ENCODE data around the gene BDP1.
"Not testable (repeated sequence)": the region's sequence is repeated elsewhere in the genome, so short reads cannot be mapped to it uniquely, and the experiment has no call there.

The BDP1 gene

GRCh38 chr5:71443891-71444290, 11.6 kb upstream of the BDP1 start:
- not testable (repeated sequence) for H3K9ac ChIP-seq (ENCODE audit: low read depth, low read length); H3K4me2 ChIP-seq (ENCODE audit: low read length); H3K4me1 ChIP-seq (ENCODE audit: control insufficient read depth, insufficient read depth, low read length); H3K36me3 ChIP-seq (ENCODE audit: insufficient read depth, low read length); H3K4me3 ChIP-seq (ENCODE audit: low read length); H3K9me3 ChIP-seq (replicated peaks; ENCODE audit: low read length)
- peaks cover 29% of the 10 kb centered on the region for H3K27me3 ChIP-seq (ENCODE audit: control insufficient read depth, insufficient read depth, low read length)

- H3K9me3 ChIP-seq (replicated peaks; ENCODE audit: low read length); H3K9ac ChIP-seq (ENCODE audit: low read depth, low read length); H3K4me3 ChIP-seq (ENCODE audit: low read length); H3K4me1 ChIP-seq (ENCODE audit: control insufficient read depth, insufficient read depth, low read length); H3K4me2 ChIP-seq (ENCODE audit: low read length); H3K36me3 ChIP-seq (ENCODE audit: insufficient read depth, low read length): not testable (repeated sequence)
- H3K27me3 ChIP-seq (ENCODE audit: control insufficient read depth, insufficient read depth, low read length): peaks cover 29% of the 10 kb centered on the region
Observed at GRCh38 chr5:71445015-71445414, 10.4 kb upstream of the BDP1 start.

GRCh38 chr5:71445523-71446152, 9.8 kb upstream of the BDP1 start:
- H3K27me3 ChIP-seq (ENCODE audit: control insufficient read depth, insufficient read depth, low read length): peaks cover 34% of the 10 kb centered on the region
- H3K4me3 ChIP-seq (ENCODE audit: low read length); H3K9me3 ChIP-seq (replicated peaks; ENCODE audit: low read length); H3K9ac ChIP-seq (ENCODE audit: low read depth, low read length); H3K36me3 ChIP-seq (ENCODE audit: insufficient read depth, low read length); H3K4me2 ChIP-seq (ENCODE audit: low read length); H3K4me1 ChIP-seq (ENCODE audit: control insufficient read depth, insufficient read depth, low read length): not testable (repeated sequence)

- not testable (repeated sequence) for H3K4me2 ChIP-seq (ENCODE audit: low read length); H3K36me3 ChIP-seq (ENCODE audit: insufficient read depth, low read length); H3K9me3 ChIP-seq (replicated peaks; ENCODE audit: low read length); H3K9ac ChIP-seq (ENCODE audit: low read depth, low read length); H3K4me1 ChIP-seq (ENCODE audit: control insufficient read depth, insufficient read depth, low read length); H3K4me3 ChIP-seq (ENCODE audit: low read length)
- peaks cover 33% of the 10 kb centered on the region for H3K27me3 ChIP-seq (ENCODE audit: control insufficient read depth, insufficient read depth, low read length)
Observed at GRCh38 chr5:71446540-71447216, 8.8 kb upstream of the BDP1 start.

GRCh38 chr5:71447218-71447808, 8.1 kb upstream of the BDP1 start:
- H3K36me3 ChIP-seq (ENCODE audit: insufficient read depth, low read length); H3K9ac ChIP-seq (ENCODE audit: low read depth, low read length); H3K4me3 ChIP-seq (ENCODE audit: low read length); H3K9me3 ChIP-seq (replicated peaks; ENCODE audit: low read length); H3K4me1 ChIP-seq (ENCODE audit: control insufficient read depth, insufficient read depth, low read length); H3K4me2 ChIP-seq (ENCODE audit: low read length): not testable (repeated sequence)
- peaks cover 31% of the 10 kb centered on the region for H3K27me3 ChIP-seq (ENCODE audit: control insufficient read depth, insufficient read depth, low read length)

- Histone ChIP-seq H3K9ac (ENCODE audit: low read depth, low read length) (no peak overlapping the region), H3K4me1 (ENCODE audit: control insufficient read depth, insufficient read depth, low read length) (peaks cover 6% of the 10 kb centered on the region), H3K36me3 (ENCODE audit: insufficient read depth, low read length) (no peaks in the 10 kb centered on the region), H3K4me2 (ENCODE audit: low read length) (no peak overlapping the region), H3K9me3 (replicated peaks; ENCODE audit: low read length) (no peaks in the 10 kb centered on the region), H3K27me3 (ENCODE audit: control insufficient read depth, insufficient read depth, low read length) (peaks cover 10% of the 10 kb centered on the region), H3K4me3 (ENCODE audit: low read length) (no peak overlapping the region)
Observed at GRCh38 chr5:71452876-71453275, 2.6 kb upstream of the BDP1 start.

GRCh38 chr5:71454913-71455312, 538 bp upstream of the BDP1 start:
- peaks cover 15% of the 10 kb centered on the region for H3K36me3 ChIP-seq (ENCODE audit: insufficient read depth, low read length)
- H3K27me3 ChIP-seq (ENCODE audit: control insufficient read depth, insufficient read depth, low read length): peaks cover 10% of the 10 kb centered on the region
- H3K9me3 ChIP-seq (replicated peaks; ENCODE audit: low read length): no peaks in the 10 kb centered on the region
- H3K4me1 ChIP-seq (ENCODE audit: control insufficient read depth, insufficient read depth, low read length): peaks cover 6% of the 10 kb centered on the region
- H3K9ac ChIP-seq (ENCODE audit: low read depth, low read length): peak overlapping the region; percentile 93
- peak overlapping the region; percentile 84 for H3K4me2 ChIP-seq (ENCODE audit: low read length)
- peak overlapping the region; percentile 94 for H3K4me3 ChIP-seq (ENCODE audit: low read length)

- Histone ChIP-seq H3K27me3 (ENCODE audit: control insufficient read depth, insufficient read depth, low read length) (peaks cover 3% of the 10 kb centered on the region), H3K4me3 (ENCODE audit: low read length) (peak overlapping the region; percentile 94), H3K9me3 (replicated peaks; ENCODE audit: low read length) (no peaks in the 10 kb centered on the region), H3K36me3 (ENCODE audit: insufficient read depth, low read length) (peaks cover 27% of the 10 kb centered on the region), H3K4me2 (ENCODE audit: low read length) (peak overlapping the region; percentile 84), H3K9ac (ENCODE audit: low read depth, low read length) (peak overlapping the region; percentile 93), H3K4me1 (ENCODE audit: control insufficient read depth, insufficient read depth, low read length) (peaks cover 6% of the 10 kb centered on the region)
Observed at GRCh38 chr5:71456362-71456743, 902 bp downstream of the BDP1 start.

- peaks cover 30% of the 10 kb centered on the region for H3K36me3 ChIP-seq (ENCODE audit: insufficient read depth, low read length)
- no peaks in the 10 kb centered on the region for H3K9me3 ChIP-seq (replicated peaks; ENCODE audit: low read length)
- peak overlapping the region; percentile 84 for H3K4me2 ChIP-seq (ENCODE audit: low read length)
- H3K27me3 ChIP-seq (ENCODE audit: control insufficient read depth, insufficient read depth, low read length): no peaks in the 10 kb centered on the region
- peak overlapping the region; percentile 93 for H3K9ac ChIP-seq (ENCODE audit: low read depth, low read length)
- peaks cover 6% of the 10 kb centered on the region for H3K4me1 ChIP-seq (ENCODE audit: control insufficient read depth, insufficient read depth, low read length)
- H3K4me3 ChIP-seq (ENCODE audit: low read length): peak overlapping the region; percentile 94
Observed at GRCh38 chr5:71457106-71457505, 1.7 kb downstream of the BDP1 start.

- Histone ChIP-seq H3K27me3 (ENCODE audit: control insufficient read depth, insufficient read depth, low read length) (no peaks in the 10 kb centered on the region), H3K9me3 (replicated peaks; ENCODE audit: low read length) (no peaks in the 10 kb centered on the region), H3K9ac (ENCODE audit: low read depth, low read length) (no peak overlapping the region), H3K4me2 (ENCODE audit: low read length) (no peak overlapping the region), H3K4me3 (ENCODE audit: low read length) (no peak overlapping the region), H3K4me1 (ENCODE audit: control insufficient read depth, insufficient read depth, low read length) (peaks cover 6% of the 10 kb centered on the region), H3K36me3 (ENCODE audit: insufficient read depth, low read length) (peaks cover 53% of the 10 kb centered on the region)
Observed at GRCh38 chr5:71460693-71461092, 5.2 kb downstream of the BDP1 start.

GRCh38 chr5:71461360-71461759, 5.9 kb downstream of the BDP1 start:
- Histone ChIP-seq H3K9me3 (replicated peaks; ENCODE audit: low read length) (no peaks in the 10 kb centered on the region), H3K4me2 (ENCODE audit: low read length) (no peak overlapping the region), H3K27me3 (ENCODE audit: control insufficient read depth, insufficient read depth, low read length) (no peaks in the 10 kb centered on the region), H3K4me1 (ENCODE audit: control insufficient read depth, insufficient read depth, low read length) (peaks cover 6% of the 10 kb centered on the region), H3K36me3 (ENCODE audit: insufficient read depth, low read length) (peaks cover 58% of the 10 kb centered on the region), H3K4me3 (ENCODE audit: low read length) (no peak overlapping the region), H3K9ac (ENCODE audit: low read depth, low read length) (no peak overlapping the region)

- Histone ChIP-seq H3K4me3 (ENCODE audit: low read length) (no peak overlapping the region), H3K4me1 (ENCODE audit: control insufficient read depth, insufficient read depth, low read length) (peaks cover 9% of the 10 kb centered on the region), H3K9ac (ENCODE audit: low read depth, low read length) (peak overlapping the region; percentile 10), H3K27me3 (ENCODE audit: control insufficient read depth, insufficient read depth, low read length) (no peaks in the 10 kb centered on the region), H3K36me3 (ENCODE audit: insufficient read depth, low read length) (peaks cover 32% of the 10 kb centered on the region), H3K4me2 (ENCODE audit: low read length) (peak overlapping the region; percentile 31), H3K9me3 (replicated peaks; ENCODE audit: low read length) (no peaks in the 10 kb centered on the region)
Observed at GRCh38 chr5:71471193-71471592, 15.7 kb downstream of the BDP1 start.
